AG04449 (cell line): ENCODE results near the gene EIPR1.

Experiments used
- CTCF ChIA-PET: fragments of 350-600 bp; formaldehyde crosslinking; extraction: SDS; loops from one replicate; lab custom pipeline; 2021; ENCODE audit warnings: antibody characterized with exemption; lab: Yijun Ruan, JAX
- POLR2A ChIA-PET: fragments of 400-600, 350-600 bp; formaldehyde crosslinking; extraction: SDS; loops from one replicate; lab custom pipeline; 2020; ENCODE audit warnings: antibody characterized with exemption, inconsistent platforms; lab: Yijun Ruan, JAX
- DNase-seq: peaks from one replicate; pipeline ENCODE4 v3.0.0-alpha.2; 2010; ENCODE audit warnings: low read depth, low spot score
- H3K4me3 ChIP-seq: 2 replicates; pipeline ENCODE4 v1.5.1; 2011; ENCODE audit warnings: low read depth, mild to moderate bottlenecking, control low read depth, low read length
- TF ChIP-seq, protein P1 (sequence below): IDR thresholded peaks from one replicate; pipeline ENCODE4 v1.5.1; 2011; ENCODE audit warnings: mild to moderate bottlenecking, moderate library complexity, low read length, control low read depth, inconsistent platforms; ENCODE audit not compliant: insufficient read depth; ENCODE audit errors: missing control alignments

The EIPR1 gene

DNA sequence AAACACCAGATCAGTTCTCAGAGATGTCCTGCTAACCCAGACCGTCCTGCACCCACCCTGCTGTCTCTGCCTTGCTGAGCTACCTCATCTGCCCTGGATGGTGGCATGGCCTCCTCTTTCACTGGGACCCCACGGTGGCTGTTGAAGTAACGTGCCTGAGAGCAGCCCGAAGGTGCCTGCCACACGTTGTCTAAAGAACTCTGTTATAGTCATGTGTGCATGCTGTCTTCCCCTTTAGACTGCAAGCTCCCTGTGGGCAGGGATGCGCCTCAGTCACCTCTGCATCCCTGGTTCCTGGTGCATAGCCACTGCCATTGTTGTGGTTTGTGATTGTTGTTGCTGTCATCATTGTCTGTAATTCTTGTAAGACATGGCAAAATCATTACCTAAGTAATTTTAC, 235.9 kb downstream of the EIPR1 start:
- TF ChIP-seq, protein P1, sequence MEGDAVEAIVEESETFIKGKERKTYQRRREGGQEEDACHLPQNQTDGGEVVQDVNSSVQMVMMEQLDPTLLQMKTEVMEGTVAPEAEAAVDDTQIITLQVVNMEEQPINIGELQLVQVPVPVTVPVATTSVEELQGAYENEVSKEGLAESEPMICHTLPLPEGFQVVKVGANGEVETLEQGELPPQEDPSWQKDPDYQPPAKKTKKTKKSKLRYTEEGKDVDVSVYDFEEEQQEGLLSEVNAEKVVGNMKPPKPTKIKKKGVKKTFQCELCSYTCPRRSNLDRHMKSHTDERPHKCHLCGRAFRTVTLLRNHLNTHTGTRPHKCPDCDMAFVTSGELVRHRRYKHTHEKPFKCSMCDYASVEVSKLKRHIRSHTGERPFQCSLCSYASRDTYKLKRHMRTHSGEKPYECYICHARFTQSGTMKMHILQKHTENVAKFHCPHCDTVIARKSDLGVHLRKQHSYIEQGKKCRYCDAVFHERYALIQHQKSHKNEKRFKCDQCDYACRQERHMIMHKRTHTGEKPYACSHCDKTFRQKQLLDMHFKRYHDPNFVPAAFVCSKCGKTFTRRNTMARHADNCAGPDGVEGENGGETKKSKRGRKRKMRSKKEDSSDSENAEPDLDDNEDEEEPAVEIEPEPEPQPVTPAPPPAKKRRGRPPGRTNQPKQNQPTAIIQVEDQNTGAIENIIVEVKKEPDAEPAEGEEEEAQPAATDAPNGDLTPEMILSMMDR = no peak
- H3K4me3 ChIP-seq = no peak overlapping the region
- no peak for DNase-seq
- POLR2A ChIA-PET = no interaction called here
- CTCF ChIA-PET = no interaction called here

GRCh38 chr2:3139906-3140305, 237.7 kb downstream of the EIPR1 start:
- POLR2A ChIA-PET = no interaction called here
- CTCF ChIA-PET = no interaction called here
- no peak overlapping the region for H3K4me3 ChIP-seq
- DNase-seq = no peak
- TF ChIP-seq, protein P1 = no peak
